SH-SY5Y (cell line): Measurements from ENCODE around the gene RASGEF1B.

ENCODE experiments used
- GATA2 ChIP-seq: IDR thresholded peaks from 2 replicates; pipeline ENCODE4 v1.6.1; 2011; ENCODE audit warnings: mild to moderate bottlenecking, low read depth, low read length
- GATA3 ChIP-seq: IDR thresholded peaks from 2 replicates; pipeline ENCODE4 v1.6.1; 2011; ENCODE audit warnings: low read depth, mild to moderate bottlenecking, low read length, moderate library complexity

DNA sequence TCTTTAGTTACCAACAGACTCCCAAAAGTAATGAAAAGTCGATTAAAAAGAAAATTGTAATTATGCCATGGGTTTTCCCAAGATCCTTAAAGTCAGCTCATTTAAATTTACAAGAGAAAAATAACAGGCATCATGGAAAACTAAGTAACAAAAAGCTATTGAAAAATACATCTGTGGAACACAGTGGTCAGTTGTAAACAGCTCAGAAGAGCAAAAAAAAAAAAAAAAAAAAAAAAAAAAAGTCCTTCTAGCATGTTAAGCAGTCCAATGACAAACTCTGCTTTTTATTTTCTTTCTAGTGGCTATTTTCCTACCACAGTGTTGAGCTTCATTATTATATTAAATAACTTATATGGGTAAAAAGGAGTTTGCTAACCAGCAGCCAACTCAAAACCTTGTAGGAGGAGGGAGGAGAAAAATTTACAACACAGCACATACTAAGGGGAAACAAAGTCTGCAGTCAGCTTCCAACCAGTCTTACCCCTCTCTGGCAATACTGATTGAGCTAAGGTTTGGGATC lies 44.9 kb downstream of the RASGEF1B start:
- TF ChIP-seq GATA2 (no peak), GATA3 (no peak)
